IPS-18c (cell line): ENCODE measurements around the gene MAG.

Experiments
- H3K4me3 ChIP-seq: 2 replicates; pipeline ENCODE4 v1.7.0; 2013; ENCODE audit warnings: low read depth, mild to moderate bottlenecking, low read length, moderate library complexity; ENCODE audit not compliant: insufficient read depth
- H3K9me3 ChIP-seq: one replicate; pipeline ENCODE4 v1.6.1; 2013; ENCODE audit warnings: mild to moderate bottlenecking, low read length, moderate library complexity; ENCODE audit not compliant: control insufficient read depth, insufficient read depth

The MAG gene

DNA sequence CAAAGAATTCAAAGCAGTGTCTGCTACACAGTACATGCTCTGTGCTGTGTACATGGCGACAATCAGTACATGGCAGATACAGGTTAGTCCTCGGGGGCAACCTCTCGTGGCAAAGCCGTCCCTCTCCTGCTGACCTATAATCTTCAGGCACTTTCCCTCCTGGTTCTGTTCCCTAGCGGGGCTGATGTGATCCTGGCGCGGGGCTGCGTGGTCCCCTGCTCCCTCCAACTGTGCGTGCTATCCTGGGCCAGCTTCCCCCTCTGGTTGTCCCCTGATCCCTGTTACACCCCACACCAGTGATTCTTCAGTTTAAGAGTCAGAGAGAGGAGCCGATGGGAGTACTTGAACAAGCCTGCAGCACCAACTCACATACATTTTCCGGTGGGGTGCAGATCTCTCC, 12.1 kb downstream of the MAG start:
- Histone ChIP-seq H3K4me3 (no peak overlapping the region), H3K9me3 (no peaks in the 10 kb centered on the region)

DNA sequence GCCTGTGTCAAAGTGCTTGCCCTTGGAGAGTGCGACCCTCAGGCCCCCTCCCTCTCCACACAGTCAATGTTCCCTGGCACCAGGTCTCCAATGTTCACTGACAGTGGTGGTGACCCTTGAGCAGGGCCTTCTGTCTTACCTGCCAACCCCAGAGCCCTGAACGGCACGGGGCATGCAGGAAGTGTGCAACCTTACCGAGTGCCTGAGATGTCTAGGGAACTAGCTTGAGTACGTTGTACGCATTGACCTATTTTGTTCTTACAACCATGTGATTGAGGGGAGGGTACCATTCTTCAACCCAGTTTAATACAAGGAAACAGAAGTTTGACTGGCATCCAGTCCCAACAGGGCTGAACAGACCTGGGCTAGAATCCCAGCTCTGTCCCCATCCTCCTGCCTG, 13.2 kb downstream of the MAG start:
- Histone ChIP-seq H3K9me3 (no peaks in the 10 kb centered on the region), H3K4me3 (no peak overlapping the region)

DNA sequence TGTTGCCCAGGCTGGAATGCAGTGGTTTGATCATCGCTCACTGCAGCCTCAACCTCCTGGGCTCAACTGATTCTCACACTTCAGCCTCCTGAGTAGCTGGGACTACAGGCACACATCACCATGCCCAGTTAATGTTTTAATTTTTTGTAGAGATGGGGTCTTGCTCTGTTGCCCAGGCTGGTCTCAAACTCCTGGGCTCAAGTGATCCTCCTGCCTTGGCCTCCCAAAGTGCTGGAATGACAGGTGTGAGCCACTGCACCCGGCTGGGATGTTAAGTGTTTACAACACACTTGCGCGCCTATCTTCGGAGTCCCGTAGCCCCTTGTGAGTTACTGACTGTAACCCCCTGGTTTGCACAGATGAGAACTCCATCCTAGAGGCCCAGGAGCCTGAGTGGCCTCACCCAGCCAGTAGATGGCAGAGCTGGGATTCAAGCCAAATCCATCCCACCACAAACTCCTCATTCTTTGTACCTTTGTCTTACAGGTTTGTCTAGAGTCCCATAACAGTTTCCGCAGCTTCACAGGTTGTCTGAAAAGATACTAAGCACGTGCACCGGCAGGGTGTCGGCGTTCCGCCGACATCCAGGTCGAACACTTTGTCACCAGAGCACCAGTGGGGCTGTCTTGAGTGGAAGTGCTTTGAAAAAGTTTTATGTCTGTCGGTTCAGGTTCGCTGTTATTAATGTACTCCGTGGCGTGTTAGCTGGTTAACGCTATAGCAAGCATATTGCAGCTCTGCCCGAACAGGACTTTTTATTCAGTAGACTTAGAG, 14.7 kb downstream of the MAG start:
- H3K9me3 ChIP-seq, result no peaks in the 10 kb centered on the region
- H3K4me3 ChIP-seq, result no peak overlapping the region

DNA sequence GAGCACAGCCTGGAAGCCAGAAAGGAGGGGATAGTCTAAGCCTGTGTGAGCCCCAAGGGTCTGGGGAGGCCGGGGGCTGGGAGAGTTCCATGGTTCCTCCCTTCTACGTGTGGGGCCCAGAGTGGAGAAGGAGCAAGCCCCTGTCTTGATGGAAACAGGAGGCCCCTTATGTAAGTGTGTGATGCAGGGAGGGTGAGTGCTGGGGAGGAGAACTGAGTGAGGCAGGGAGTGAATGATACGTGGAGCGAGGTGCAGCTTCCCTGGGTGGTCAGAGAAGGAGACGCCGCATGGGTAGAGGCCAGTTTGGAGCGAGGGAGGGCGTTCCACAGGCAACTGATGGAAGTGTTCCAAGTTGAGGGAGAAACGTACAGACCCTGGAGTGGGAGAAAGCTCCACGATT, 16.0 kb downstream of the MAG start:
- Histone ChIP-seq H3K9me3 (no peaks in the 10 kb centered on the region), H3K4me3 (no peak overlapping the region)

DNA sequence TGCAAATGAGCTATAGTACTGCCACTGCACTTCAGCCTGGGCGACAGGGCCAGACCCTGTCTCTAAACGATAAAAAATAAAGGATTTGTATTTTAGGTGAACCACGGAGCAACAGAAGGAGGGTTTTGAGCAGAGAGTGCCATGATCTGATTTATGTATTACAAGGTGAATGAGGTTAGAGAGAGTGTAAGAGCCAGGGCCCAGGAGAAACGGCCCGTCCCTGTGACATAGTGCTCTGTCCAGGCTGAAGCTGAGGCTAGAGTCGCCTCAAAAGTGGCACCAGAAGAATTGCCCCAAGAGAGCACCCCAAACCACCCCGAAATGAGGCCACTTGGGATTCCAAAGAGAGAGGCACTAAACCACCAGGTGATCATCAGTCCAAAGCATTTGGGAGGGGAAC, 16.9 kb downstream of the MAG start:
- Histone ChIP-seq H3K4me3 (no peak overlapping the region), H3K9me3 (no peaks in the 10 kb centered on the region)

DNA sequence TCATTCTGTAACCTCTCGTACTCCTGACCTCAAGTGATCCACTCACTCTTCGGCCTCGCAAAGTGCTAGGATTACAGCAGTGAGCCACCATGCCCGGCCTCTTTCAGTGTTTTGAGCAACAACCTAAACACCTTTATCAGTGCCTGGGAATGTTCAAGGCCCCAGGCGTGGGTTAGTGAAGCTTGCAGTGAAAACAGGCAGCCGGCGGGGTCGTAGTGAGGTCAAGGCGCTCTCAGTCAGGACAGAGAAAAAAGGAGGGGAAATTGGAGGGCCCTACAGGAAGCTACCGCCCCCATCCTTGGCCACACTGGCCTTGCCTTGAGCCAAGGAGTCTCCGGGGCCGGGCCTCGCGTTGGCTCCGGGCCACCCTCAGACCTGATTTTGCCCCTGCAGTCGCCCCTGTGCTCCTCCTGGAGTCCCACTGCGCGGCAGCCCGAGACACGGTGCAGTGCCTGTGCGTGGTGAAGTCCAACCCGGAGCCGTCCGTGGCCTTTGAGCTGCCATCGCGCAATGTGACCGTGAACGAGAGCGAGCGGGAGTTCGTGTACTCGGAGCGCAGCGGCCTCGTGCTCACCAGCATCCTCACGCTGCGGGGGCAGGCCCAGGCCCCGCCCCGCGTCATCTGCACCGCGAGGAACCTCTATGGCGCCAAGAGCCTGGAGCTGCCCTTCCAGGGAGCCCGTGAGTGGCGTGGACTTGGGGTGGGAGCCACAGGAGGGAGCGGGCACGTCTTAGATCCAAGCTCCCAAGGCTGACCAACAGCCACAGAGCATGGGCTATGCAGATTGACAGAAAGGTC, 17.7 kb downstream of the MAG start:
- no peak overlapping the region for H3K4me3 ChIP-seq
- H3K9me3 ChIP-seq, result no peaks in the 10 kb centered on the region

DNA sequence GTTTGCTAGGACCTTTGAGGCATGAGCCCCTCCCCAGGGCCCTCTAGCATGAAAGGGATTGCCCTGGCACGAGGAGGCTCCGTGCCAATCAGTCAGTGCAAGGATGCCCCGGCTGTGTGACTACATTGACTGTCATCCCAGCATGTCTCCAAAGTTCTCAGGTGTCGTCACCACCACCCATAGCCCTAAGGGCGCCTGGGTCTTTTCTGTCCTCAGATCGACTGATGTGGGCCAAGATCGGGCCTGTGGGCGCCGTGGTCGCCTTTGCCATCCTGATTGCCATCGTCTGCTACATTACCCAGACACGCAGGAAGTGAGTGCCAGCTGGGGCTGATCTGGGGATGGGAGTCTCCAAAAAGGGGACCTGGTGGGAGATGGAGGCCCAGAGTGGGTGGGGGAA, 18.4 kb downstream of the MAG start:
- no peaks in the 10 kb centered on the region for H3K9me3 ChIP-seq
- no peak overlapping the region for H3K4me3 ChIP-seq

DNA sequence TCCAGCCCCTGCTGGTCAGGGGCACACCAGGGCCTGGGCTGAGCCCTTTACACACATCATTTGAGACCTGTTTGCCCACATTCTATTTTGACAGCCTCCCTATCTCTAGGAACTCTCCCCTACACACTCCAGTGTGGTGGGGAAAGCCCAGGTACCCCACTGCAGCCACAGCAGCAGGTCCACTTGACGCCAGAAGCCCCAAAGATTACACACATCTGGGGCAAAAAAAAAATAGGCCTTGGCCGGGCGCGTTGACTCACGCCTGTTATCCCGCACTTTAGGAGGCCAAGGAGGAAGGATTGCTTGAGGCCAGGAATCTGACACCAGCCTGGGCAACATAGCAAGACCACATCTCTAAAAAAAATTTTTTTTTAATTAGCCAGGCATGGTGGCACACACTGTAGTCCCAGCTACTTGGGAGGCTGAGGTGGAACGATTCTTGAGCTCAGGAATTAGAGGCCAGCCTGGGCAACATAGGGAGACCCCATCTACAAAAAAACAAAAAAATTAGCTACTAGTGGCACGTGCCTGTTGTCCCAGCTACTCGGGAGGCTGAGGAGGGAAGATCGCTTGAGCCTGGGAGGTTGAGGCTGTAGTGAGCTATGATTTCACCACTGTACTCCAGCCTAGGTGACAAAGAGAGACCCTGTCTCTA, 19.0 kb downstream of the MAG start:
- no peaks in the 10 kb centered on the region for H3K9me3 ChIP-seq
- no peak overlapping the region for H3K4me3 ChIP-seq

DNA sequence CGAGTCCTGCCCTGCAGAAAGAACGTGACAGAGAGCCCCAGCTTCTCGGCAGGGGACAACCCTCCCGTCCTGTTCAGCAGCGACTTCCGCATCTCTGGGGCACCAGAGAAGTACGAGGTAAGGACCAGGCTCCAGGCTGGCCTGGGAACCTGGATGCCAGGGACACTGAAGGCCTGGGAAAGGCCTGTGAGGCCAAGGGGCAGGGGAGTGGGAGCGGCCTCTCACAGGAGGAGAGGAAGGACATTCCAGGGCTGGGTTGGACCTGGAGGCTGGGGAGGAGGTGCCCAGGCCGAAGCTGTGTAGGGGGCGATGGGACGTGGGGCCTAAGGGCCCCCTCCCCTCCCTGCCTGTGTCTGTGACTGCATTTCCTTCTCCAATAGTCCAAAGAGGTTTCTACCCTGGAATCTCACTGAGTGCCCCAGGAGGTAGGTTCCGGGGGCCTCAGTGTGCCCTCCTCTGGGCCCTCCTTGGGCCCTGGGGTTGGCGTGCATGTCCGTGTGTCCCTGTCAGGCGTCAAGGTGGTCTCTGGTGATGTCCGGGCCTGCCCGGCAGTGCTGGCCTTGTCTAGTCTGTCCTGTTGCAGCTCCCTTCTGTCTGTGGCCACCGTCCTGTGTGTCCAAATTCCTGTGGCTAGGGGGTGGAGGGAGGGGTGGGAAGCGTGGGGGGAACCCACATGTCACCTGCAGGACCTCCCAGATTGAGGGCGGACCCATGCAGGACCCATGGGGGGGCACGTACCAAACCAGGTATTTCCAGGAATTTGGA, 20.1 kb downstream of the MAG start:
- no peaks in the 10 kb centered on the region for H3K9me3 ChIP-seq
- no peak overlapping the region for H3K4me3 ChIP-seq

DNA sequence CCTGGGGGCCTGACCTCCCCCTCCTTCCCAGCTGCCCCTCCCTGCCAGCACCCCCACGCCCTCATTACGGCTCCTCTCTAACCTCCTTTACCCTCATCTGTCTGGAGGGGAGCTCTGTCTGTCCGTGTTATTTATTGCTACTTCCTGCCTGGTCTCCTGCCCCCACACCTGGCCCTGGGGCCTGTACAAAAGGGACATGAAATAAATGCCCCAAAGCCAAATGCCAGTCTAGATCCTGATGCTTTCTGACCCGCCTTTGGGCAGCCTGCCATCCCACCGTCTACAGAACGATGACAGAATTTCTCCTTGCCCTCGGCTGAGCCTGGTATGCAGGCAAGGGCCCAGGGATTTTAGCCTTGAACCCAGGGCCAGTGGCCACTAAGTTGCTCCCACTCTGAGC, 21.6 kb downstream of the MAG start:
- no peaks in the 10 kb centered on the region for H3K9me3 ChIP-seq
- H3K4me3 ChIP-seq, result no peak overlapping the region

DNA sequence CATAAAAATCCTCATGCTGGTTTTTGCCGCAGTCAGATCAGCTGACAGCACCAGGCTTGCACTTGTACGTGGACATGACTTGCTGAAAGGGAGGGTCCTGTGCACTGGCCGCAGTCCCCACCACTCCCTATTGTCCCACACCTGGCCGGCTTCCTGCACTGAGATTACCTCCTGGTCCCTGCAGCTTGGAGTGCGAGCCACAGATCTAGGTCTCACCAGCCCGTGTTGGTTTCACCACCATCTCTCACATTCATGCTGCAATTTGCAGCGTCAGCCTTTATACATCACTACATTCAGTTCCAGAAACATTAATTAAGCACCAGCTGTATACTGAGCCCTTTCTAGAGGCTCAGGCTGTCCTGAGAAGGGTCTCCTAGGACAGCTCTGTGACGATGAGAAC, 22.1 kb downstream of the MAG start:
- Histone ChIP-seq H3K4me3 (no peak overlapping the region), H3K9me3 (no peaks in the 10 kb centered on the region)

DNA sequence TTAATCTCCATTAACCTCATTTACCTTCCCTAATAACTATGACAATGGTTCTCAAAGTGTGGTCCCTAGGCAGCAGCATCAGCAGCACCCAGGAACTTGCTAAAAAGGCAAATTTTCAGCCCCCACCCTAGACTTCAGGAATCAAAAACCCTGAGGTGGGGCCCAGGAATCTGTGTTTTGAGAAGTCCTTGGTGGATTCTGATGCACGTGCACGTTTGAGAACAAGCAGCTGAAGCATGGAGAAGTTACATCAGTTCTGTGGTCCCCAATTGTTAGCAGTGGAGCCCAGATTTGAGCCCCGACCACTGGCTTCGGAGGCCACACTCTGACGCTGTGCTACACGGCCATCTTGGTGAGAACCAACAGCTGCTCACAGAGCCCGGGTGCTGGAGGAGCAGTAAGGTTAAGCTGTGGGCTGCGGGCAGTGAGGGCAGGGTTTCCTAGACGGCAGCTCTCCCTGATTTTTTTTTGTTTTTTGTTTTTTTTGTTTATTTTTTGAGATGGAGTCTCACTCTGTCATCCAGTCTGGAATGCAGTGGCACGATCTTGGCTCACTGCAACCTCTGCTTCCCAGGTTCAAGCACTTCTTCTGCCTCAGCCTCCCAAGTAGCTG, 23.0 kb downstream of the MAG start:
- Histone ChIP-seq H3K9me3 (no peaks in the 10 kb centered on the region), H3K4me3 (no peak overlapping the region)

DNA sequence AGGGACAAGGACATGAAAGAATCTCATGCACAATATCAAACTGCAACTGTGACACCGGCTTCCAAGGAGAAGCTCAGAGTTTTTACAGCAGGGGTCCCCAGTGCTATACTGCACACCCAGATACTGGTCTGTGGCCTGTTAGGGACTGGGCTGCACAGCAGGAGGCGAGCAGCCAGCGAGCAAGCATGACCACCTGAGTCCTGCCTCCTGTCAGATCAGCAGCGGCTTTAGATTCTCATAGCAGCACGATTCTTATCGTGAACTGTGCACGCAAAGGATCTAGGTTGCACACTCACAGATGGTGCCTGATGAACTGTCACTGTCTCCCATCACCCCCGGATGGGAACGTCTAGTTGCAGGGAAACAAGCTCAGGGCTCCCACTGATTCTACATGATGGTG, 23.9 kb downstream of the MAG start:
- no peak overlapping the region for H3K4me3 ChIP-seq
- H3K9me3 ChIP-seq, result no peaks in the 10 kb centered on the region

DNA sequence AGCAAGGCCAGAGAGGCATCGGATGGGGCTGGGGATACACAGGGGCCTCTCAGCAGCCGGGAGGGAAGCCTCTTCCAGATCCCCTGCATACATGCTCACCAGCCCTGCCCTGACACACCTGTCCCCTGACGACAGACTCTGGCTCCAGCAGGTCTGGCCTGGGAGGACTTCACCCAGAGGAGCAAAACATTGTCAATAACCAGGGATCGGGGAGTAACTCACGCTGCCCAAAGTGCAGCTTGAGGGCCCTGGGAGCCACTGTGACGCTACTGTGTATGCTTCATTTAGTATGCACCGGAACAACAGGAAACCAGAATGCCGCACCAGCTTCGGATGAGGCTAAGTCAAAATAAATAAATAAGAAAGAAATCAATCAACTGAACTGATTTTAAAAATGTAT, 24.6 kb downstream of the MAG start:
- no peak overlapping the region for H3K4me3 ChIP-seq

DNA sequence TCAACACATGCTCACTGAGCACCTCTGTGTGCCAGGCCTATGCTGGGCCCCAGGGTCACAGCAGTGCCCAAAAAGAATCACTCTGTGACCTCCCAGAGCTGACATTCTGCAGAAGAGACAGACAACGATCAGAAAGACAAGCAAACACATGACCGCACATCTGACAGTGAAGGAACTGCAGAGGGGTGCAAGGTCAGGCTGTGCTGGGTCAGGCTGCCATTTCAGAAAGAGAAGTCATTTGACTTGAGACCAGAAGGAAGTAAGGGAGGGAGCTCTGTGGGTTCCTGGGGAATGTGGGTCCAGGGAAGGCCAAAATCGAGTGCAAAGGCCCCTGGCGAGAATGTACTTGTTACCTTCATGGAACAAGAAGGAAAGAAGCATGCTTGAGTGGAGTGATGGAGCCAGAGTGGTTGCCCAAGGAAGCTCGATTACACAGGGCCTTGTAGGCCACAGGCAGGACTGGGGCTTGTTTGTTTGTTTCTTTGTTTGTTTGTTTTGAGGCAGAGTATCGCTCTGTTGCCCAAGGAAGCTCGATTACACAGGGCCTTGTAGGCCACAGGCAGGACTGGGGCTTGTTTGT, 25.6 kb downstream of the MAG start:
- Histone ChIP-seq H3K9me3 (peaks cover 2% of the 10 kb centered on the region), H3K4me3 (no peak overlapping the region)

More for the DNA sequence above, 24.6 kb downstream of the MAG start:
- no peaks in the 10 kb centered on the region for H3K9me3 ChIP-seq

DNA sequence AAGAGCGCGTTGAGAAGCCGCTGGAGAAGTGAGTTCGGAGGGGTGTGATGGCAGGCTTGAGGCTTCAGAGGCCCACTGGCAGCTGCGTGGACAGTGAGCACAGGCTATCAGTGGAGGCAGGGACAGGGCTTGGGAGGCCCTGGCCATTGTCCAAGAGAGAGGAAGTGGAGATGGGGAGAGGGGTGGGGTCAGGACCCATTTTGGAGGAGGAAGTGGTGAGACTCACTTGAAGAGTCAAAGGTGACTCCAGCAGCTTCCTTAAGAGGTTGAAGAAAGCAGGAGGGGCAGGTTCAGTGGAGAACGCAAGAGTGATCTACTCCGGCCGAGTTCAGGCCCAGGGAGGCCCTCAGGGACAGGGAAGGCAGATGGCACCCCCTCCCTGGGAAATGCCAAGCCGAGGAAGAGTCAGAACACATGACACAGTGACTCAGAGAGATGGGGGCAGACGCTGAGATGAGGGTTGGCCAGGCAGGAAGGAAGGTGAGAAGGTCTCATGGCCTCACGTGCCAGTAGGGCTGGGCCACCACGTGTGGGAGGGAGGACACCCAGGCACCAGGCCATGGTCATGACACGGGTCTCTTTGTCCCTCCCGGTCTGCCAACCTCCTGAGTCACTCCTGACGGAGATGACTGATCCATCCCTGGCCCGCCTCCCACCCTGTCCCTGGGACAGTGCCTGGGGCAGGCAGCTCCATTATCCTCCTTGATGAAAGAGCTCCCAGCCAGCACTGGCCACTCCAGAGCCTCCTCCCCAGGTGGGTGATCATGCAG, 26.9 kb downstream of the MAG start:
- Histone ChIP-seq H3K9me3 (peaks cover 2% of the 10 kb centered on the region), H3K4me3 (no peak overlapping the region)
